WTC11 (cell line): Measurements from ENCODE around the gene SPAG4. TPM values are rescaled to one million over a fixed set of nuclear protein-coding genes. Genes with fewer than 3 reads are reported as not detected.

Experiments
- ATAC-seq: fragments of 200-7000 bp; cut with Tn5 transposase; 2 replicates; pipeline ENCODE4 v1.10.0; 2021; ENCODE audit warnings: mild to moderate bottlenecking, moderate library complexity
- CTCF ChIA-PET: fragments of 300-600 bp; sonication (Branson Sonifier 250); formaldehyde crosslinking; loops from one replicate; lab custom pipeline; 2021; ENCODE audit warnings: antibody characterized with exemption; lab: Charles Lee
- POLR2A ChIA-PET: fragments of 350-600 bp; sonication (Branson Sonifier 250); formaldehyde crosslinking; loops from one replicate; lab custom pipeline; 2021; ENCODE audit warnings: antibody characterized with exemption; lab: Charles Lee
- DNase-seq: peaks from one replicate; pipeline ENCODE4 v3.0.0; 2021; ENCODE audit warnings: low spot score
- H3K27ac Mint-ChIP-seq: 2 replicates; pipeline ENCODE4 v1.8.0; 2021; ENCODE audit warnings: mixed read lengths
- H3K27me3 Mint-ChIP-seq: 2 replicates; pipeline ENCODE4 v1.8.0; 2021; ENCODE audit warnings: low read depth, mild to moderate bottlenecking, moderate library complexity, mixed read lengths
- H3K36me3 Mint-ChIP-seq: 2 replicates; pipeline ENCODE4 v1.8.0; 2021; ENCODE audit warnings: mixed read lengths
- H3K4me1 Mint-ChIP-seq: 2 replicates; pipeline ENCODE4 v1.8.0; 2022; ENCODE audit warnings: mixed read lengths
- H3K4me3 Mint-ChIP-seq: 2 replicates; pipeline ENCODE4 v1.8.0; 2021; ENCODE audit warnings: mild to moderate bottlenecking, moderate library complexity, mixed read lengths
- H3K9me3 Mint-ChIP-seq: 2 replicates; pipeline ENCODE4 v1.8.0; 2021; ENCODE audit warnings: mixed read lengths
- CREB1 ChIP-seq: sonication (generic); formaldehyde crosslinking; IDR thresholded peaks from 2 replicates; pipeline ENCODE4 v1.8.0; 2023; ENCODE audit warnings: mild to moderate bottlenecking, missing genetic modification reagents
- E2F4 ChIP-seq: sonication (generic); formaldehyde crosslinking; IDR thresholded peaks from 2 replicates; pipeline ENCODE4 v1.8.1; 2022; ENCODE audit warnings: low read depth, mild to moderate bottlenecking, moderate library complexity, missing genetic modification reagents, borderline replicate concordance
- GABPB1 ChIP-seq: sonication (generic); formaldehyde crosslinking; IDR thresholded peaks from 2 replicates; pipeline ENCODE4 v1.8.1; 2023; ENCODE audit warnings: mild to moderate bottlenecking, missing genetic modification reagents
- NR2C2 ChIP-seq: sonication (generic); formaldehyde crosslinking; IDR thresholded peaks from 2 replicates; pipeline ENCODE4 v1.8.0; 2022; ENCODE audit warnings: mild to moderate bottlenecking, missing genetic modification reagents
- SMAD4 ChIP-seq: sonication (generic); formaldehyde crosslinking; IDR thresholded peaks from 2 replicates; pipeline ENCODE4 v1.8.0; 2022; ENCODE audit warnings: mild to moderate bottlenecking, missing genetic modification reagents
- TCF7 ChIP-seq: sonication (generic); formaldehyde crosslinking; IDR thresholded peaks from 2 replicates; pipeline ENCODE4 v1.8.0; 2022; ENCODE audit warnings: mild to moderate bottlenecking, low read depth, missing genetic modification reagents, moderate library complexity
- TP53 ChIP-seq: sonication (generic); formaldehyde crosslinking; IDR thresholded peaks from 2 replicates; pipeline ENCODE4 v1.8.1; 2023; ENCODE audit warnings: mild to moderate bottlenecking, missing genetic modification reagents
- ZNF263 ChIP-seq: sonication (generic); formaldehyde crosslinking; IDR thresholded peaks from 2 replicates; pipeline ENCODE4 v1.8.1; 2022; ENCODE audit warnings: low read depth, mild to moderate bottlenecking, moderate library complexity, missing genetic modification reagents
- ZNF281 ChIP-seq: sonication (generic); formaldehyde crosslinking; IDR thresholded peaks from 2 replicates; pipeline ENCODE4 v1.8.0; 2023; ENCODE audit warnings: mild to moderate bottlenecking, missing genetic modification reagents
- ZNF512 ChIP-seq: sonication (generic); formaldehyde crosslinking; IDR thresholded peaks from 2 replicates; pipeline ENCODE4 v1.8.1; 2022; ENCODE audit warnings: missing genetic modification reagents, borderline replicate concordance
- total RNA-seq: library from RNA; stranded (reverse); gene quantifications from 3 replicates; pipeline ENCODE4 v1.2.3, GENCODE V29; 2021
- TF ChIP-seq, protein P1 (sequence below): fragments of 250-450 bp; sonication (Bioruptor Pico); IDR thresholded peaks from 2 replicates; pipeline ENCODE4 v1.9.0; 2021; ENCODE audit warnings: mild to moderate bottlenecking, borderline replicate concordance
- TF ChIP-seq, protein P2 (sequence below): fragments of 250-450 bp; sonication (Bioruptor Pico); conservative IDR thresholded peaks from 2 replicates; pipeline ENCODE4 v1.9.0; 2021; ENCODE audit warnings: mild to moderate bottlenecking

Gene SPAG4
- total RNA-seq, 1 experiment from 2014 or later: 3.5 TPM

DNA sequence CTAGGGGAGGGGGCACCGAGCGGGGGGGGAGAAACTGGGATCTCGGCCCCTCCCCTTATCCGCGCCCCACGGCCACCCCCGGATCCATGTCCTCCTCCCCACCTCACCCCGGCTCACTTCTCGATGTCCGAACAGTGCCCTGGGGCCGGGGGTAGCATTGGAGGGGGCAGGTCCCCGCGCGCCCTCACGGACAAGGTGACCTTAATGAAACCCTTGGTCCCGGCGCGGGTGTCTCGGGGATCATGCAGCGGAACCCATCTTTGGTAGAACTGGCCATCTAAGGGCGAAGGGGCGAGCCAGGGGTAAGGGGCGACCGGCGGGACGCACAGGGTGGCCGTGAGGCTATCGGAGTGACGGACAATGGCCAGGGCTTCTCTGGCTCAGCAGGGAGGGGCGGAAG, 13.6 kb upstream of the SPAG4 start:
- Mint-ChIP-seq H3K27me3 (peaks cover 69% of the 10 kb centered on the region), H3K36me3 (no peaks in the 10 kb centered on the region), H3K27ac (no peak overlapping the region), H3K4me1 (peaks cover 9% of the 10 kb centered on the region), H3K4me3 (peak overlapping the region; percentile 41), H3K9me3 (no peaks in the 10 kb centered on the region)
- TF ChIP-seq TCF7 (CRISPR knock-in tag) (no peak), TP53 (CRISPR knock-in tag) (no peak), GABPB1 (CRISPR knock-in tag) (no peak), SMAD4 (CRISPR knock-in tag) (no peak), CREB1 (no peak), NR2C2 (CRISPR knock-in tag) (no peak), ZNF281 (CRISPR knock-in tag) (no peak), ZNF263 (CRISPR knock-in tag) (no peak), ZNF512 (CRISPR knock-in tag) (no peak), E2F4 (CRISPR knock-in tag) (no peak)
- TF ChIP-seq, protein P1, sequence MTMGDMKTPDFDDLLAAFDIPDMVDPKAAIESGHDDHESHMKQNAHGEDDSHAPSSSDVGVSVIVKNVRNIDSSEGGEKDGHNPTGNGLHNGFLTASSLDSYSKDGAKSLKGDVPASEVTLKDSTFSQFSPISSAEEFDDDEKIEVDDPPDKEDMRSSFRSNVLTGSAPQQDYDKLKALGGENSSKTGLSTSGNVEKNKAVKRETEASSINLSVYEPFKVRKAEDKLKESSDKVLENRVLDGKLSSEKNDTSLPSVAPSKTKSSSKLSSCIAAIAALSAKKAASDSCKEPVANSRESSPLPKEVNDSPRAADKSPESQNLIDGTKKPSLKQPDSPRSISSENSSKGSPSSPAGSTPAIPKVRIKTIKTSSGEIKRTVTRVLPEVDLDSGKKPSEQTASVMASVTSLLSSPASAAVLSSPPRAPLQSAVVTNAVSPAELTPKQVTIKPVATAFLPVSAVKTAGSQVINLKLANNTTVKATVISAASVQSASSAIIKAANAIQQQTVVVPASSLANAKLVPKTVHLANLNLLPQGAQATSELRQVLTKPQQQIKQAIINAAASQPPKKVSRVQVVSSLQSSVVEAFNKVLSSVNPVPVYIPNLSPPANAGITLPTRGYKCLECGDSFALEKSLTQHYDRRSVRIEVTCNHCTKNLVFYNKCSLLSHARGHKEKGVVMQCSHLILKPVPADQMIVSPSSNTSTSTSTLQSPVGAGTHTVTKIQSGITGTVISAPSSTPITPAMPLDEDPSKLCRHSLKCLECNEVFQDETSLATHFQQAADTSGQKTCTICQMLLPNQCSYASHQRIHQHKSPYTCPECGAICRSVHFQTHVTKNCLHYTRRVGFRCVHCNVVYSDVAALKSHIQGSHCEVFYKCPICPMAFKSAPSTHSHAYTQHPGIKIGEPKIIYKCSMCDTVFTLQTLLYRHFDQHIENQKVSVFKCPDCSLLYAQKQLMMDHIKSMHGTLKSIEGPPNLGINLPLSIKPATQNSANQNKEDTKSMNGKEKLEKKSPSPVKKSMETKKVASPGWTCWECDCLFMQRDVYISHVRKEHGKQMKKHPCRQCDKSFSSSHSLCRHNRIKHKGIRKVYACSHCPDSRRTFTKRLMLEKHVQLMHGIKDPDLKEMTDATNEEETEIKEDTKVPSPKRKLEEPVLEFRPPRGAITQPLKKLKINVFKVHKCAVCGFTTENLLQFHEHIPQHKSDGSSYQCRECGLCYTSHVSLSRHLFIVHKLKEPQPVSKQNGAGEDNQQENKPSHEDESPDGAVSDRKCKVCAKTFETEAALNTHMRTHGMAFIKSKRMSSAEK: no peak
- TF ChIP-seq, protein P2, sequence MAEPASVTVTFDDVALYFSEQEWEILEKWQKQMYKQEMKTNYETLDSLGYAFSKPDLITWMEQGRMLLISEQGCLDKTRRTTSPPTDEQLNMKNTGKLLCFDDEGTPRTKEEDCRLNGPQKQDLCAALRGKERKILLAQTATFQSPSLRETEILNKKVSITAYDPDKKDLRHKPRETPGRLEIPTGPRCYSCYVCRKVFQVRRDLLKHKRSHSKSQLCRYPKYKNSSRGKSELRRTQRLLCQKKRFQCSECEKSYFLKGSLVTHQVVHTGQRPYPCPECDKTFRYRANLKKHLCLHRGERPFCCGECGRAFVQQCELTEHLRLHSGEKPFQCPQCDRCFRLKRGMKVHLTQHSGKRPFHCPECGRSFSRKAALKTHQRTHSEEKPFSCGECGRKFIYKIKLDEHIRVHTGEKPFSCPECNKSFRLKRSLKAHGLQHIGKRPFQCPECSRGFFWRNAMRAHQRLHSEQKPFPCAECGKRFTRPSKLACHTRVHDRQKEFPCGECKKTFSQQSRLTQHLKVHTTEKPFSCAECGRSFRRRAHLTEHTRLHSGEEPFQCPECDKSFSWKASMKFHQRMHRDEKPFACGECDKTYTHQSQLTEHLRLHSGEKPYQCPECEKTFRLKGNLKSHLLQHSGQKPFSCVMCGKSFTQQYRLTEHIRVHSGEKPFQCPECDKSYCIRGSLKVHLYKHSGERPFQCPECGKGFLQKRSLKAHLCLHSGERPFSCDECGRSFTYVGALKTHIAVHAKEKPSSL (CRISPR knock-in tag): no peak
- ATAC-seq (no peak), DNase-seq (no peak)
- CTCF ChIA-PET: interaction anchor here (0.6 to 2.1 kb wide), 13 partner anchors 9 to 352 kb away, joined by 3 to 62 read pairs (median 5); partner anchors contain the start of genes ERGIC3, SCAND1 and SPAG4
- POLR2A ChIA-PET: interaction anchor here (1.4 to 1.6 kb wide), 3 partner anchors 14 to 140 kb away, joined by 3 to 8 read pairs (median 5); partner anchors contain the start of genes RBM39 and SPAG4
